HG03342 (cell line): Measurements from ENCODE around the gene PDIA5.
"Not testable (repeated sequence)": the region's sequence is repeated elsewhere in the genome, so short reads cannot be mapped to it uniquely, and the experiment has no call there.

Experiments
- ATAC-seq: cut with Tn5 transposase; IDR thresholded peaks from one replicate; pipeline ENCODE4 v1.9.1; 2021; ENCODE audit warnings: mild to moderate bottlenecking, moderate library complexity; ENCODE audit not compliant: unreplicated experiment

PDIA5 gene

DNA sequence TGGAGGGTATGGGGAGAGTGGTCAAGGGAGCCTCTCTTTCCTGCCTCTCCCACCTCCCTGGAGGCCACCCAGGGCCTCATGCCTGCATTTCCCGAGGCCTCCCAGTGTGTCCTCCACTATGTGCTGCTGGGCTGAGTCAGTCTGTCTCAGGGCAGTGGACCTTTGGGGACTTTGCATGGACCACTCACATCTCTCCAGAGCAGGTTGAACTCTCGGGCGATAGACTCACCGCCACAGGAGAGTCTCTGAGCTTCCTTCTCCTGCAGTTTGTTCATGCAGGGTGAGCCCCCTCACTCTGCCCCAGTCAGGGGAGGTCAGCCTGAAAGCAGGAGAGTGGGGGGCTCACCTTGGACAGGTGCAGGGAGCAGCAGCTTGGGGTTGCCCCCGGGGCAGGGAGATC lies 74.5 kb downstream of the PDIA5 start:
- ATAC-seq, result no peak

DNA sequence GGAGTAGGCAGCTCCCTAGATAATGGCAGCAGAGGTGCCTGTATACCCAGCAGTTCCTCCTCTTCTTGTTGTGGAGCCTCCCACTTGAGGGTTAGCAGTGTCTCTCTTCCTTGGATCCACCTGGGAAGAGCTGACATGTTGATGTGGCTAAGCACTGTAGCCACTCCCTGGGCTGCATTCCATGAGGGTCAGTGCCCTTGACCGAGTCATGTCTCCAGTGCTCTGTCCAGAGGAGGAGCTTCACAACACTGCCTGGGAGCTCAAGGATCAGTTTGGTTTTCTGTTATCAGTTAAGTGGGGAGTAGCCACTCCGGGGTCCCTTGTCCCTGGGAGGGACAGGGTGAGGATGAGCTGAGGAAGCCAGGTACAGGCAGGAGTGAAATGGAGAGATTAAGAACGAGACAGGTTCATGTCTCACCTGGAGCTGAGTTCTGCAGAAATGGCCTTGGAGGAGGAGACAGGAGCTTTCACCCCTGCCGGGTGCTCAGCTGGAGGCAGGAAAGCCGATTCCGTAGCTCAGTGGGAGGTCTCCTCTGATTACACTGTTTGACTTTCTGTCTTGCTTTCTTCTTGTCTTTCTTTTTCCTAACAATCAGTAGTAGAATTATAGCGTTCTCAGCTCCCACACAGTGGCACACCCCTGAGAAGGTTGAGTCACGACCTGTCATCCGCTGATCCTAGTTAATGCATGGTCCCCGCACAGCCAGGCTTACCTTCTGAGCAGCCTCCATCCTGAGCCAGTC lies 77.0 kb downstream of the PDIA5 start:
- no peak for ATAC-seq

DNA sequence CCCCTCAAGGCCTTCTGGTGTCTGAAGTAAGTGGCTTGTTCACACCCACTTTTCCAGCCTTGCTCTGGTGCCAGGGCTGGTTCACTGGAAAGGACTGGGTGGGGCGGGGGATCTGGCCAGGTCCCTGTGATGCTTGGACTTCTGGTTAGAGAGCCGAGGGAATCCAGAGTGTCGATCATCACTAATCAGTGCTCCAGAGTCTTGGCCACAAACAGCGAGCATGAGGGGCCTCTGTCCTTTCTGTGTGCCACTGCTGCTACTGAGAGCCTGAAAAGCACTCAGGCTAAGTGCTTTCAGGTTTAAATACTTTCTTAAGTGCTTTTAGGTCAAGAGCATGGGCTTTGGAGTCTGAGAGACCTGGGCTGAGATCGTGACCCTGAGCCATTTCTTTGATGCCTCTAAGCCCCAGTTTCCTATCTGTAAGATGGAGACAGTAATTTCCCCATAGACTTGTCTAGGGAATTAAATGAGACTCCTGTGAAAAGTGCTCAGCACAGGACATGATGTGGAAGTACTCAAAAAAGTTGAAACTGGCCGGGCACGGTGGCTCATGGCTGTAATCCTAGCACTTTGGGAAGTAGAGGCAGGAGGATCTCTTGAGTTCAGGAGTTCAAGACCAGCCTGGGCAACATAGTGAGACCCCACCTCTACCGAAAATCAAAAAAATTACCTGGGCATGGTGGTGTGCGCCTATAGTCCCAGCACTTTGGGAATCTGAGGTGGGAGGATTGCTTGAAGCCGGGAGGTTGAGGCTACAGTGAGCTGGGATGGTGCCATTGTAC lies 81.1 kb downstream of the PDIA5 start:
- ATAC-seq, result no peak

DNA sequence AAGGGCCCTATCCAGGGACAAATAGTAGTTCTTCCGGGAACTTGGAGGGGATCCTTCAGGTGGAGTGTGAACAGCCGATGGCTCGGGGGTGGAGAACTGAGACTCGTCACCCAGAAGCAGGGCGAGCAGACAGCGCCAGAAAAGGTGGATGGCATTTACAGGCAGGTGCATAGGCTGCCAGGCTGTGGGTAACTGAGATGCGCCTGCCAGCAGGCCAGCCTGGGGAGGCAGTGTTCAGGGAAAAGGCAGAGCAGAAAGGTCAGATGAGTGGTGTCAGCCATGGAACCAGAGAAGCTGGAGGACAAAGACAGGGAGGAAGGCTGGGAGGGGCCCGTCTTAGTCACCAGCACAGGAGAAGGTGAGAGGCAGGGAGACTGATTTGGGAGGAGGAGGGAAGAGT lies 81.9 kb downstream of the PDIA5 start:
- ATAC-seq, result no peak

DNA sequence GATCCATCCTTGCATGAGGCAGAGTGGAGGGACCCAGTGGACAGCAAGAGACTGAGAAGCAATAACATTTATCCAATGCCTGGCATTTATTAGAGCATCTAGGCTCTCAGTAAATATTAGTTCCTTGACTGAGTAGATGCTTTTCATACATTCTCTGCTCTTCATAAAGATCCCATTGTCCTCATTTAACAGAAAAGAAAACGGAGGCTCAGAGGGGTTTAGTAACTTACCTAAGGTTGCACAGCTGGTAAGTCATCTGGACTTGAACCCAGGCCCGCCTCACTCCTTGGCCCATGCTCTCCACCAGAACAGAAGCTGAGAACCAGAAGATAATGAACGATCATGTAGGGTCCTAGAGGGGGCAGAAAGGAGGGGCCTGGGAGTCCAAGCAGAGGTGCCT lies 82.7 kb downstream of the PDIA5 start:
- ATAC-seq, result no peak

DNA sequence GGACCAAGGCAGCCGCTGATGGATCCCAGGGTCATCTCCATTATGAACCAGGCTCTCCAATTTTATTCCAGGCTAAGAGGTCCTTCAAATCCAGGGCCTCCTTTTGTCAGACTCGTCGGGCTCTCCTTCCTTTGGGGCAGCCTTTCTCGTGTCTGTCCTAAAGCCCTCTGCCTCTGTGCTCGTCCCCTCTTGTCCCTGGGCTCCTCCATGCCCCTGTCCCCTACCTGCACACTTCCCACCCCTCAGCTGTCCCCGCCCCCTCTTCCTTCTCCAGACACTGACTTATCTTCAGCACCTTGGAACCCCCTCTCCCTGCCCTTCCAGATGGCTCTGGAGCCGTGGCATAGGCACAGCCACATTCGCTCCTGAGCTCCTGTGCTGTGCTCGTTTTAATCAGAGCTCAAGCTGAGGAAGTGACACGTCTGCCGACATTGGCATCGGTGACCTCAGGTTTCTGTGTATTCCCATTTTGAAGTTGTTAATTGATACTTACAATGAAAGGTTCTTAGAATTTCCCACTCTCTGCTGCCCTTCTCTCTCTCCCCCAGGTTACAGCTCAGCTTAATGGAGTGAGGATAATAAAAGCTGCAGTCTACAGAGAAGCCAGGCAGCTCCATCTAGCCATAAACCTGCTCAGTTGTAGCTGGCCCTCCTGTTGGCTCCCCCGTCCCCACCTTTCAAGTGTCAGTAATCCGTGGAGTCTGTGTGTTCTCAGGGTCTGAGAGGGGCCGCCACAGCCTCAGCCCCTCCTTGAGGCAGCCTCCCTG lies 83.8 kb downstream of the PDIA5 start:
- no peak for ATAC-seq

DNA sequence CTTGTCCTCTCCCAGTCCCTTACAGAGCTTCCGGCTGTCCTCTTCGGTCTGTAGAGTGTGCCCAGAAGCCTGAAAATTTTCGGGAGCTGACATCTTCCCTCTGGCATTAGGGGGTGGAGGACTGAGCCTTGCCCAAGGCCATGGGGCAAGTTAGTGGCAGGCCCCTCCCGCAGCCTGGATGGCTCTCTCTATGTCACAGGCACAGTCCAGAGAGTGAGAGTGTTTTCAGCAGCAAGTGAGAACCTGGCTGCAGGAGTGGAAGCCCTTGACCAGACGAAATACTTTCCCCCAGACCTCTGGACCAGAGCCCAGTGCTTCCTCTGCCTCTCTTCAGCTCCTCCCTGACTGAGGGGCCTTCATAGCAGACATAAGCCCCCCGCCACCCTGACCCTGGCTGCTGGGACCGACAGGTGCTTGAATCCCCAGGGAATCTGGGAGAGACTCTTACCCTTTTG lies 84.5 kb downstream of the PDIA5 start:
- no peak for ATAC-seq

DNA sequence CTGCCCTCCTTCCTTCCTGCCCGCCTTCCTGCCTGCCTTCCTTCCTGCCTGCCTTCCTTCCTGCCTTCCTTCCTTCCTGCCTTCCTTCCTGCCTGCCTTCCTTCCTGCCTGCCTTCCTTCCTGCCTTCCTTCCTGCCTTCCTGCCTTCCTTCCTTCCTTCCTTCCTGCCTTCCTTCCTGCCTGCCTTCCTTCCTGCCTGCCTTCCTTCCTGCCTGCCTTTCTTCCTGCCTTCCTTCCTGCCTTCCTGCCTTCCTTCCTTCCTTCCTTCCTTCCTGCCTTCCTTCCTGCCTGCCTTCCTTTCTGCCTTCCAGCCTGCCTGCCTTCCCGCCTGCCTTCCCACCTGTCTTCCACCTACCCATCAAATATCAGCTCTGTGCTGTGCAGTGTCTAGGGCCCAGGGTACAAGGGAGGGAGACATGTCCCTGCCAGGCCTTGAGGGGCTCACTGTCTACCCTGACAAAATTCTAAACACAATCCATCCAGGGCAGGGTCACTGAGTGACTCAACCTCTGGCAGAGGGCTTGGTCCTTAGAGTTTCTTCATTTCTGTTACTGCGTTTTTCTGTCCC lies 85.1 kb downstream of the PDIA5 start:
- ATAC-seq, result not testable (repeated sequence)

DNA sequence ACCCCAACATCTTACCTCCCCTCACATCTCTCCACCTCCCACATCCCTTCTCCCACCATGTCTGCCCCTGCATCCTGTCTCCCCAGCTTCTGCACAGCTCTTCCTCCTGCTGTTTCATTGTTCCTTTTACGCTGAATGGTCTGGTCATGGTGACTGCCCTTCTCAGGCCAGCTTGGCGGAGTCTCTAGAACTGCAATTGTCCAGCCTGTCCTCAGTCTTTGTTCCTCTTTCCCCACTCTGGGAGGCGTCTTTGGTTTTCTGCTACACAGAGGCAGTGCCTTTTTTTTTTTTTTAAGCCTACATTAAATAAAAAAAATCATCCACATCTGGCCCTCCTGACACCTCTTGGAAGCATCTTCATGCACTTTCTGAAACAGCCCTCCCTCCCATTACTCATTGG lies 85.9 kb downstream of the PDIA5 start:
- no peak for ATAC-seq

DNA sequence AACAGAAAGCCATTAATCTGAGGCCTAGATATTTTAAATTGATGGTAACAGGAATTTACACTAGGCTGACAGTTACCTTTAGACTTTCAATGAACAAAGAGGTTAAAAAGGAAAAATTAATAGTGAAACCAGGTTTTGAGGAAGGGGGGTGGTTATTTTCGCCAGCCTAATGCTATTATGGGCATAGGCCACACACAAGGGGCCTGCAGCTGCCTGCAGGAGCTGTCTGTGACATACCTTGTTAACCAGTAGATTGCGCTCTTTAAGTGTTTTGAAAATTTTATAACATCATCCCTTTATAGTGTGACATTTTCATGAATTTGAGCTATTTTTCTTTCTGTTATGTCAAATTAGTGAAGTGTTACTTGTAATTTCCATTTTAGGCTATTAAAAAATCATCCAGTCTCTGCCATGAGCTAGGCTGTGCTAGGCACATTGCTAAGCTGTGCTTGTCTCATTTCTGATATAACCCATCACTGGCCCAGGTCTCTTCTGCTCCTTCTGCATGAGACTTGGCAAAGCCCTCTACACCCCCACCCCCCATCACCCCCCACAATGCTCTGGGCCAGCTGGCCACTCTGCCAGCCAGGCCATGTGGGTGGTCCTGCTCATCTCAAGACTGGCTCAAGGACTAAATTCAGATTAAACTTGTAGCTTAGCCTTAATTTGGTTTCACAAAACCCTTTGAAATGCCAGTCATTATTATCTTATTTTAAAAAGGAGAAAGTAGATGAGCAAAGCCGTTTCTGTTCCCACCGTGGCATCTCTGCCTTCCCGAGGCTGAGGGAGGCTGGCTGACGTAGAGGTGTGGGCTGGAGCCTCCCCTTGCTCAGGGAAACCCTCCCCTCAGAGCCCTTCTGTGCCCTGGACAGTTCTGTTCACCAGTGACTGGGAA lies 86.5 kb downstream of the PDIA5 start:
- no peak for ATAC-seq

DNA sequence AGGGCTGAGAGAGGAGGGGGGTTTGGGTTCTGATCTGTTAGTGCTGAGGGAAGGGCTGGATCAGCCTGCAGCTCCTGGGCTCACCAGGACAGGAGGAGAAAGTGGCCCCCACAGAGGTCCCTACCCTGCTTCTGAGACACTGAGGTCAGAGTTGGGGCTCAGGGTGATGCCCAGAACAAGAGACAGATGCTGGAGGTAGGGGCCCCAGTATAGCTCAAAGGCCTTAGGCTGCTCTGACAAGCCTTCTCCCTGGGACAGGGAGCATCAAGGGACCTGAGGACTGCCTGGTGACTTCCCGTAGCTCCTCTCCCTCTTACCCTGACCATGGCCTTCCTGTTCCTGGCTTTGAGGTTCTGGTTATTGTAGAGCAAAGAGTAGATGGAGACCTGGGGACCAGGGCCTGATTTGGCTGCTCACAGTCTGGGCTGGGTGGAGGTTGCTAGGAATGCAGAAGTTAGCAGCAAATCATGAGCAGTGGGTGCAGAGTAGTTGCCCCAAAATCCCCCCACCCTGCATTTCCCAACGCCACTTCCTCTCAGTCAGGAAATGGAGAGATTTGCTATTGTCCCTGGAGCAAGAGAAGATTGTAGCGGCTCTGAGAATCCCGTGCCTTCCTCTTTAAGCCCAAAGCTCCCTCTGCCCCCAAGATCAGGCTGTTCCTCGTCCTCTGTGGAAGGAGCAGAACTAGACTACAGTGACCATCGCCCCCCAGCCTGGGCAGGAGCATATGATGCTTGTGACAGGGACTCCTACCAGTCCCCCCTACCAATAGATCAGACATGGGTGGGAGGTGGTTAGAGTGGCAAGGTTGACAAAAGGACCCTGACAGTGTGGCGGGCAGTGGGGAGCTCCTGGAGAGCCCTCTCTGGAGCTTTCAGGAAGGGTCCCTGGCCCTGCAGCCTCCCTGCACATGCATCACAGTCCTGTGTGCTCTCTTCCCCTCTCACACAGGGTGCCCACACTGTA lies 87.5 kb downstream of the PDIA5 start:
- ATAC-seq, result no peak

DNA sequence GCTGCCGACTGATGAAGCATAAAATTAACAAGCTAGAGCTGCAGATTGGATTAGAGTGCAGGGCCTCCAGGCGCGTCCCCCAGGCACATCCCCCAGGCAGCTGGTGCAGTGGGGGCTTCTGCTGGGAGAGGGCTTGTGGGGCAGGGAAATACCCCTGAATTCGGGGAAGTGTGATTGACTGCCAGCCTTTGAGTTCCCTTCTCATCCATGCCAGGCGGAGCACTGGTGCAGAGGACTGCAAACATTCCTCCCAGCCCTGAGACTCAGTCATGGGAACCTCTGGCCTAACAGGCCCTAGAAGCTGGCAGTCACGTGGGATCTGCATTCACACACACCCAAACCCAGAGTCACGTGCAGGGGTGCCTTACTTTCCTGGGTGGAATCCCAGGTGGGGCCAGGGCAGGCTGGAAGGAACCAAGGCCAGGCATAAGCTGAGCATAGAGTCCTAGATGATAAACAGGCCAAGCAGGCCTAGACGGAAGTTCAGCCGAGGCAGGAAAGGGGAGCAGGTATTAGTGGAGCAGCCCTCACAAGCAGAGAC lies 88.7 kb downstream of the PDIA5 start:
- ATAC-seq, result no peak

DNA sequence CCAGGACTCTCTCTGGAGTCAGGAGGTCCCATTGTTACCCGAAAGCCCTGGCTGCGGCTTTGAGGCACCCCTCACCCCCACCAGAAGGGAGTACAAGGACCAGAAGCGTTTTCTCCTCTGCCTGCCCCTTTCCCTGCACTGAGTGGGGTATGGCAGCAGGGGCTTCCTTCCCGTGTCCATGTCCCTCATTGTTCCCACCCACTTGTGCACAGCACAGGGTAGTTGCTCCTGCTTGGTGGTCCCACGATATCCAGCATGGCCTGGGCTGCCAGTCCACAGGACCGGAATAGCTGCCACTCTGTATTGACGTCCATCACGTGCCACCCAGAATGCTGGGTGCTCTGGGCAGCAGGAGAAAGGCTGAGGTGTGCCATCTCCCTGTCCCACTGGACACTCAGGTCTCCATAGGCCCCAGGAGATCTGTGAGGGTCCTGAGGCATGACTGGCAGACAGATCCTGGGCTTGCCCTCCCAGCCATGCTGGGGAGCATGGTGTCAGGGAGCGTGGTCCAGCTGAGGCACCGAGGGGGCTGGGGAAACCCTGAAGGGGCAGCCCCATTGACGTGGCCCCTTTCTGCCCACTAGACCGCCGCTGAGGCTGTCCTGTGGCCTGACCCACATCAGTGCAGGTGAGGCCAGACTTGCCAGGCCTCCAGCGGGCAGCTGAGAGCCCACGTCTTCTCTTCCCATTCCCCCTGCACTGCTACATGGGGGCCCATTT lies 89.6 kb downstream of the PDIA5 start:
- no peak for ATAC-seq

DNA sequence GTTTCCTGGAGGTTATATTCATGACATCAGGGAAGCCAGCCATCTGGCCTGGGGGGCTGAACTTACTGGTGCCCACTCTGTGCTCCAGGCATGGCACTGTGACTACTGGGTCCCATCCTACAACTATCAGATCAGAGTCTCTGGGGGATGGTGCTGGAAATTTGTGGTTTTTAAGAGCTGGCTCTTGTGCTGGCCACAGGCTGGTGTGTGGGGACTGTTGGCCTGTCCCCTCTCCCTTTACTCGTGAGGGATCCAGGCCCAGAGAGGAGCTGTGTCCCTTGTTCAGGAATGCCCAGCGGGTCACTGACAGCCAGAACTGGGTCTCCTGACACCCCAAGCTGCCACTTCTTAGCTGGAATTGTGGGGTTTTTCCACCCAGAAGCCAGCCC lies 90.4 kb downstream of the PDIA5 start:
- ATAC-seq, result no peak

DNA sequence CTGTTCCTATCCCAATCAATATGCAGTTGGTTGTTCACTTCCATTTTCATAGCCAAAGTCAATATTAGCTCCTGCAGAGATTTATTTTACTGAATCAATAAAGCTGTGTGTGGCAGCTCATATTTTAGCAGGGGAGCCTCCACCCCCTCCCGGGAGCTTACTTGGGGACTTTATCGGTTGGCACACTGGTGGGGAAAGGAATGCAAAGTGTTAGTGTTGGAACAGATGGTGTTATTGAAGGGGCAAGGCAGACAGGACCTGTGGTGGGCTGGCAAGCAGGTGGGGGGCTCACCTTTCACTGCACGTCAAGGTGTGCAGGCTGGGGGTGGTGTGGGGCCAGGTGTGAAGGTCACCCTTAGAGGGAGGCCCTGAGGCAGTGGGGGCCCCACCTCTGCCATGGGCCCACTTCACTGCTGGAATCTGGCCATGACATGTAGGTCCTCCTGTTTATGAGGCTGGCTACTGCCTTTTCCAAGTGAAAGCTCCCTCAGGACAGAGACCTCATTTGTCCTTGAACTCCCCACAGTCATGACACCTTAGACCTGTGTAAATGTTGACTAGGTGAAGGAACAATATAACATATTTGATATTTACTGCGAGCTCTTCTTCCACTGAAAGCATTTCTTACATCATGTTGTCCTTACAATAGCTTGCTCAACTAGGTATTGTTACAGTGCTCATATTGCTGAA lies 90.9 kb downstream of the PDIA5 start:
- ATAC-seq, result no peak

DNA sequence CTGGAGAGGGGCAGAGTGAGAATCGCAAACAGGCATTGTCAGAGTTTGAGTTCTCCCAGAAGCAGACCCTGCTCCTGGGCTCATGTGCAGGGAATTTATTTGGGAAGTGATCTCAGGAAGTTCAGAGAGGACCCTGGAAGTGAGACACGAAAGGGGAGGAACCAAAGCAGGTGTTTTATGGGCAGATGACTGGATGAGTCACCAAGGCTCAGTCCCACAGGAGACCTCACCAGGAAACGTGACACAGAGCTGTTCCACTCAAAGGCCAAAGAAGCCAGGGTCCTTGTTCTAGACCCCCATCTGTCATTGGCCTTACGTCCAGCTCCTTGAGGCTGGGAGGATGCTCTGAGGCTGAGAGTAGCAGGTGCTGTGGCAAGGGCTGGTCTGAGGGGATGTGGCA lies 91.5 kb downstream of the PDIA5 start:
- no peak for ATAC-seq

DNA sequence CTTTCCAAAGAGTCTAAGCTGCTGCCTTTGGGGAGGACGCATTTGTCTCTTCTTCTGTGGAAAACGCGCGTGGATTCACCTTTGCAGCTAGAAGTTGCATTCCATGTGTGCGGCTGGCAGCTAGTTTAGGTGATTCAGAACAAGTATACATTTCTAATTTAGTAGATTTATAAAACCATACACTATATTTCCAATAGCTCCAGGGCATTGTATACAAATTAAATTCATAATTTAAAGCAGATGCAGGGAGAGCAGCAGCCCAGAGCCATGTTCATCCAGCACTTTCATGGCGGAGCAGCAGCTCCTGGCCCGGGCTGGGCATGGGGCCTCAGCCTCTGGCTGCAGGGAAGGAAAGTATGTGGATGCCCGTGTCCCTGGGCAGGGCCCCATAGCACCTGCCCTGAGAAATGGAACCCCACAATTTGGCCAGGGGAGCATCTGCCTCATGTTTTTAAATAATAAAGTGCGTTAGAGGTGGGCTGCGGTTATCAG lies 92.1 kb downstream of the PDIA5 start:
- no peak for ATAC-seq
